IPS DF 6.9 (cell line): Measurements from ENCODE around the gene LTB4R.

Experiments
- DNase-seq: peaks from one replicate; pipeline ENCODE4 v3.0.0-alpha.2; 2013; ENCODE audit warnings: low read depth, low spot score
- H3K27ac ChIP-seq: one replicate; pipeline ENCODE4 v1.5.1; 2013; ENCODE audit warnings: low read length, control low read depth
- H3K27me3 ChIP-seq: 2 replicates; pipeline ENCODE4 v1.6.1; 2013; ENCODE audit warnings: mild to moderate bottlenecking, low read length; ENCODE audit not compliant: control insufficient read depth, insufficient read depth
- H3K36me3 ChIP-seq: 2 replicates; pipeline ENCODE4 v1.6.1; 2013; ENCODE audit warnings: low read length; ENCODE audit not compliant: control insufficient read depth, insufficient read depth
- H3K4me1 ChIP-seq: 2 replicates; pipeline ENCODE4 v1.6.1; 2013; ENCODE audit warnings: low read length; ENCODE audit not compliant: control insufficient read depth, insufficient read depth
- H3K4me3 ChIP-seq: 2 replicates; pipeline ENCODE4 v1.5.1; 2013; ENCODE audit warnings: mild to moderate bottlenecking, low read length
- H3K9me3 ChIP-seq: 2 replicates; pipeline ENCODE4 v1.6.1; 2013; ENCODE audit warnings: low read length, inconsistent platforms; ENCODE audit not compliant: control insufficient read depth, insufficient read depth
- WGBS: extraction: QIAGEN DNeasy Blood & Tissue Kit; methylation state at CpG from one replicate; pipeline ENCODE4 v1.1.7; 2013; ENCODE audit warnings: mixed read lengths, missing lambda C conversion rate; ENCODE audit not compliant: insufficient read length, insufficient coverage; 5-methylcytosine and 5-hydroxymethylcytosine counted together

Gene LTB4R, protein sequence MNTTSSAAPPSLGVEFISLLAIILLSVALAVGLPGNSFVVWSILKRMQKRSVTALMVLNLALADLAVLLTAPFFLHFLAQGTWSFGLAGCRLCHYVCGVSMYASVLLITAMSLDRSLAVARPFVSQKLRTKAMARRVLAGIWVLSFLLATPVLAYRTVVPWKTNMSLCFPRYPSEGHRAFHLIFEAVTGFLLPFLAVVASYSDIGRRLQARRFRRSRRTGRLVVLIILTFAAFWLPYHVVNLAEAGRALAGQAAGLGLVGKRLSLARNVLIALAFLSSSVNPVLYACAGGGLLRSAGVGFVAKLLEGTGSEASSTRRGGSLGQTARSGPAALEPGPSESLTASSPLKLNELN

DNA sequence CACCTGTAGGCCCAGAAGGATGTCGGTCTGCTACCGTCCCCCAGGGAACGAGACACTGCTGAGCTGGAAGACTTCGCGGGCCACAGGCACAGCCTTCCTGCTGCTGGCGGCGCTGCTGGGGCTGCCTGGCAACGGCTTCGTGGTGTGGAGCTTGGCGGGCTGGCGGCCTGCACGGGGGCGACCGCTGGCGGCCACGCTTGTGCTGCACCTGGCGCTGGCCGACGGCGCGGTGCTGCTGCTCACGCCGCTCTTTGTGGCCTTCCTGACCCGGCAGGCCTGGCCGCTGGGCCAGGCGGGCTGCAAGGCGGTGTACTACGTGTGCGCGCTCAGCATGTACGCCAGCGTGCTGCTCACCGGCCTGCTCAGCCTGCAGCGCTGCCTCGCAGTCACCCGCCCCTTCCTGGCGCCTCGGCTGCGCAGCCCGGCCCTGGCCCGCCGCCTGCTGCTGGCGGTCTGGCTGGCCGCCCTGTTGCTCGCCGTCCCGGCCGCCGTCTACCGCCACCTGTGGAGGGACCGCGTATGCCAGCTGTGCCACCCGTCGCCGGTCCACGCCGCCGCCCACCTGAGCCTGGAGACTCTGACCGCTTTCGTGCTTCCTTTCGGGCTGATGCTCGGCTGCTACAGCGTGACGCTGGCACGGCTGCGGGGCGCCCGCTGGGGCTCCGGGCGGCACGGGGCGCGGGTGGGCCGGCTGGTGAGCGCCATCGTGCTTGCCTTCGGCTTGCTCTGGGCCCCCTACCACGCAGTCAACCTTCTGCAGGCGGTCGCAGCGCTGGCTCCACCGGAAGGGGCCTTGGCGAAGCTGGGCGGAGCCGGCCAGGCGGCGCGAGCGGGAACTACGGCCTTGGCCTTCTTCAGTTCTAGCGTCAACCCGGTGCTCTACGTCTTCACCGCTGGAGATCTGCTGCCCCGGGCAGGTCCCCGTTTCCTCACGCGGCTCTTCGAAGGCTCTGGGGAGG, at the start of gene LTB4R:
Gene LTB4R, plus strand, starts transcription at position 857 of the 959 bp plus-strand sequence. CDS start 4,150 bp downstream, outside the sequence.
- no CpG with 5 or more reads among the region's 99 CpGs for WGBS
- Histone ChIP-seq H3K9me3 (no peaks in the 10 kb centered on the region), H3K27ac (no peak within 1 kb of the TSS), H3K36me3 (peaks cover 7% of the 10 kb centered on the region; the same call in 1 of the 2 replicates), H3K4me1 (peaks cover 4% of the 10 kb centered on the region; the same call in 1 of the 2 replicates), H3K27me3 (no peaks in the 10 kb centered on the region), H3K4me3 (peak within 1 kb of the TSS; percentile 45)
- no peak for DNase-seq

DNA sequence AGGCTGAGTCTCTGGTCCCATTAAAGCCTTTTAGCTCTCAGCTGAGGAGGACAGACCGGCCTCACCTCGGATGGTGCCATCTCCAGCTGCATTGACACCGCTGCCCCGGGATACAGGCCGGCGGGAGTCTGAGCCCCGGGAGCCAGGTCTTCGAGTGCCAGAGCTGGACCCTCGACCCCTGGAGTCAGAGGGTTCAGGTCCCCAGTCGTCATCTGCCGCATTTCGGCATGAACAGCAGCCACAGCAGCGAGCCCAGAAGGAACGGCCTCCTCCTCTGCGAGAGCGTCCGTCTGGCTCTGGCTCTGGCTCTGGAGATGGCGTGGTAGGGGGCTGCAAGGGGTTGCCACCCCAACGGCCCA, 49.4 kb upstream of the LTB4R start:
- no peak for DNase-seq
- WGBS: no CpG with 5 or more reads among the region's 19 CpGs
- no peak overlapping the region for H3K27ac ChIP-seq

DNA sequence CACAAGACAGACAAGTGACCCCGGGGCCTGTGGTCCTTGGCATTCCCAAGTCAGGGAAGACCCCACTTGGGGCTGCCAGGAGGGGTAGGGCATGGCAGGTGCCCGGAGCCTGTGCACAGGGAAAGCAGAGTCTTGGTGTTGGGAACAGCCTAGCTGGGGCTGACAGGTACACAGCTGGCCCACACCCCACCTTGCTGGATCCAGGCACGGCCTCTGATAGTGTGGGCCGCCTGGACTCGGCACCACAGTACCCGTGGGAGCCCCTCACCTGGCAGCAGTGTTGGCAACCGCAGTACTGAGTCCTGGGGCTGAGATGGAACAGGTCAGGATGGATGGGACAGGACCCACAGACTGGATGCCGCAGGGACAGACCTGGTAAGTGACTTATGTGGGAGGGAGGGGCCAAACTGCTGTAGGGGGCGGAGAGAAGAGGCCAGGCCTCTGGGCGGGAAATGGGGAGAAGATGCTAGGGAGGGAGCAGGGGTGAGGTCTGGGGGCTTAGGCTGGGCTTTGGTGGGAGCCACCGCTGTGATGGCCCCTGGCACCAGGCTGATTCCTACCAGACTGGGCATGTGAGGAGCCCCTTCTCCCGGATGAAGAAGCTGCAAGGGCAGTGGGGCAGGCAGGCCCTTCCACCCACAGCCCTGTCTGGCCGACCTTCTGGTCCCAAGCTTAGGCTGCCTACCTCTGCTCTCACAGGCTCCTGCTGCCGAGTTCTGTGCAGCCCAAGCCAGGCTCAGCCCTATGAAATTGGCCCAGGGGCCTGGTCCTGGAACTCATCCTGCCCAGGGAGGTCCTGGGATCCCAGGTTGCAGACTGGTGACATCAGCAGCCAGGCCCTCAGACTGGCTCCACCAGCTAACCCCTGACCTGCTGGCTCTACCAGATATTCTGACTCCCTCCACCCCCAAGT, 48.2 kb upstream of the LTB4R start, which contains the start of gene TGM1:
Gene TGM1, minus strand, starts transcription at position 357 of the 913 bp plus-strand sequence. CDS start 825 bp downstream, outside the sequence.
- no peak within 1 kb of the TSS for H3K4me3 ChIP-seq
- no peaks in the 10 kb centered on the region for H3K4me1 ChIP-seq
- no peaks in the 10 kb centered on the region for H3K9me3 ChIP-seq
- no peaks in the 10 kb centered on the region for H3K27me3 ChIP-seq
- no peak within 1 kb of the TSS for H3K27ac ChIP-seq
- peaks cover 4% of the 10 kb centered on the region; the same call in 1 of the 2 replicates for H3K36me3 ChIP-seq
- WGBS: no CpG with 5 or more reads among the region's 14 CpGs
- no peak for DNase-seq

More for the DNA sequence above, 49.4 kb upstream of the LTB4R start:
- peaks cover 4% of the 10 kb centered on the region; the same call in 1 of the 2 replicates for H3K36me3 ChIP-seq
- no peaks in the 10 kb centered on the region for H3K9me3 ChIP-seq
- H3K4me3 ChIP-seq: no peak overlapping the region
- no peaks in the 10 kb centered on the region for H3K4me1 ChIP-seq
- H3K27me3 ChIP-seq: no peaks in the 10 kb centered on the region

DNA sequence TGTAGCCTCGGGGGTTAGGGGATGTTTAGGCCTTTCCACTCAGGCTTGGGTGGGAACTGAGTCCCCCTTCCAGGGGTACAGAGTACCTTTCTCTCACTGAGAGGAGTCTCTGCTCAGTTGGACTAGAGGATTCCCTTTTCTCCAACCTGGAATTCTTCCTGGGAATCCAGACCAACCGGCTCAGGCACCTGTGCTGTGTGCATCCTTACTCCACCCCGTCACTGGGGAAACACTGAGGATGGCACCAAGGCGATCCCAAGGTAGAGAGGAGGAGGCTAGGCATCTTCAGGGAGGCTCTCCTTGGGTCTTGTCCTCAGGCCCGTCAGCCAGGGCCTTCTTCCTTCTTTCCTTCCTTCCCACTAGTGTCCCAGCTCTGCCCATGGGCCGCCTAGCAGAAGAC, 47.5 kb upstream of the LTB4R start:
- DNase-seq: no peak
- no peaks in the 10 kb centered on the region for H3K4me1 ChIP-seq
- peaks cover 4% of the 10 kb centered on the region; the same call in 1 of the 2 replicates for H3K36me3 ChIP-seq
- WGBS: no CpG with 5 or more reads among the region's 6 CpGs
- no peak overlapping the region for H3K27ac ChIP-seq
- no peaks in the 10 kb centered on the region for H3K9me3 ChIP-seq
- no peaks in the 10 kb centered on the region for H3K27me3 ChIP-seq
- H3K4me3 ChIP-seq: no peak overlapping the region

DNA sequence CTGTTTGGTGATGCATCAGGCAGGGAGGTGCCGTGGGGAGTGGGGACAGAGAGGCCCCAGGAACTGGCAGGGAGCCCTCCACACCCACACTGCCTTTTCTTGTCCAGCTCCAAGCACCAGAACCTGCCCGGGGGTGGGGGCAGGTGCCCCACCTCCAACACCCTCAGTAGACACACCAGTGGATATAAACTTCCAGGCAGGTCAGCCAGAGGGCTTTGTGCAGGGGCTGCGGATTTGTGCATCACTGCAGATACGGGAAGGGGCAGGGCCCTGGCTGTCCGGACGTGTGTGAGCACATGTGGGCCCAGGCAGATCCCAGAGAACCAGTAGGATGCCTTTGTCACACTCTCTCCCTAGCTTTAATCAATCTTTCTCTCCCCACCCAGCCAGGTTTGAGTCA, 47.0 kb upstream of the LTB4R start:
- H3K27ac ChIP-seq: no peak overlapping the region
- H3K9me3 ChIP-seq: no peaks in the 10 kb centered on the region
- no CpG with 5 or more reads among the region's 6 CpGs for WGBS
- H3K36me3 ChIP-seq: peaks cover 4% of the 10 kb centered on the region; the same call in 1 of the 2 replicates
- no peaks in the 10 kb centered on the region for H3K27me3 ChIP-seq
- no peak overlapping the region for H3K4me3 ChIP-seq
- DNase-seq: no peak
- H3K4me1 ChIP-seq: no peaks in the 10 kb centered on the region

DNA sequence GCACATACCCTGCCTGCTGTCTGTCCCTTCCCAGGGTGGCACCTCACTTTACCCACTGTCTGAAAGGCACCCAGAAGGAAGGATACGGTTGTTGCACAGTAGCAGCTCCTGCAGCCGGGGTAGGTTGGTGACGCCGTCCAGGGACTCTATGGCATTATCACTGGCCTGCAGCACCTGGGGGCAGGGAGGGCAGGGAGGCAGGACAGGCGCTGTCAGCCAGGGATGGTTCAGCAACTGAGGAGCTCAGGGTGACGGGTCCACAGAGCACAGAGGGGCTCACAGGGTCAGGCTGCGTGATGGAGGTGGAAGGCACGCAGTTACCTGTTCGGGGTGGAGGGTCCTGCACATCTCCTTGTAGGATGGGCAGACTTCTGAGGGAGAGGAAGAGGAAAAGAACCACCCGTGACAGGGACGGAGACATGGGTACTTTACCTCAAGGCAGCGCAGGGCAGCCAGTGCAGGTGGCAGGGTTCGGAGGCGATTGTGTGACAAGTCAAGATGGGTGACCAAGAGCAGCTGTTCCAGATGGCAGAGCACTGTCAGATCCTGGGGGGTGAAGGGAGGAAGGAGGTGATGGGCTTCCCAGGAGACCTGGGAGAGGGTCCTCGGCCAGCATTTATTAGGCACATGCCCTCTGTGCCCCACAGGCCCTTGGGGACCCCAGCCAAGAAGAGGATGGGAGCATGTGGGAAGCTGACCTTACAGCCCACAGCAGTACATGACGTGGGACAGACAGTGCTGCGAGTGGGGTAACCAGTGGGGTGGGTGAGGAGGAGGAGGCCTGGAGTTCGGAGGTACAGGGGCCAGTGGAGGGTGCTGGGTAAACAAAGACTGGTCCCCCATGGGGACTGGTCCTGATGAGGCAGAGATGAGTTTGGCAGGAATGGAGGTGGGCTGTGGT, 44.7 kb upstream of the LTB4R start:
- Histone ChIP-seq H3K9me3 (no peaks in the 10 kb centered on the region), H3K4me3 (no peak overlapping the region), H3K36me3 (peaks cover 4% of the 10 kb centered on the region; the same call in 1 of the 2 replicates), H3K27ac (no peak overlapping the region), H3K4me1 (no peaks in the 10 kb centered on the region), H3K27me3 (no peaks in the 10 kb centered on the region)
- no CpG with 5 or more reads among the region's 18 CpGs for WGBS
- DNase-seq: no peak

DNA sequence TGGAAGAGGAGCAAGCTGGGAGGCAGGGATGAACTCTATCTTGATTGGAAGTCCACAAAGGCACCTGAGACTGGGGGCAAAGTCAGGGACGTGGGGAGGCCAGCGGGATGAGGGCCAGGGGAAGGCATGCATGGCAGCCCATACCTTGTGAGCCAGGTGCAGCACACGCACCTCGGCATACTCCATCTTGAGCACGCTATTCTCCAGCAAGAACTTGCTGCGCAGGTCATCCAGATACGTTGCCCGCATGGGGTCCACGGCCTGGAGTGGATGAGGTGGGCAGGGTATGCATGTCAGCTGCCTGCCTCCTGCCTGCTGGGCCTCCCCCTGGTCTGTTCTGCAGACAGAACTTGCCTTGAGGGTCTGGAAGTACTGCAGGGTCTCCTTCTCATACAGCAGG, 43.8 kb upstream of the LTB4R start:
- DNase-seq: no peak
- H3K4me1 ChIP-seq: no peaks in the 10 kb centered on the region
- no peak overlapping the region for H3K27ac ChIP-seq
- H3K27me3 ChIP-seq: no peaks in the 10 kb centered on the region
- no peak overlapping the region for H3K4me3 ChIP-seq
- H3K9me3 ChIP-seq: no peaks in the 10 kb centered on the region
- H3K36me3 ChIP-seq: peaks cover 4% of the 10 kb centered on the region; the same call in 1 of the 2 replicates
- no CpG with 5 or more reads among the region's 9 CpGs for WGBS

DNA sequence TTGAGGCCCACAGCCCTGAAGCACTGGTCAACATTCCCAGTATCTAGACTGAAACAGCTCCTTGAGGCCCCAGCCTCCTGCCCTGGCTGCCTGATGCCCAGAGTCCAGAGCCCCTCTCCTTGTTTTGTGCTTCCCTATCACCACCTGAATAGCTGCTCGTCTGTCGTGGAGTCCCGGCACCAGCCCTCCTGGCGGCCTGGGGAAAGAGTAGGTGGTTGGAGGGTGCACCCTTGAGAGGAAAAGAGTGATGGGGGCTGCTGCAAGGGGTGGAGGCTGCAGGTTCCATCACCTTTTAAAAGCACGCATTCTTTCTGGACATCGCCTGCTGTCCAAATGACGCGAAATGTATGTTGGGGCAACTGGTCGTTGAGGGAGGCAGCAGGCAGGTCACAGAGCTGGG, 43.1 kb upstream of the LTB4R start:
- no peaks in the 10 kb centered on the region for H3K9me3 ChIP-seq
- no CpG with 5 or more reads among the region's 9 CpGs for WGBS
- H3K4me1 ChIP-seq: no peaks in the 10 kb centered on the region
- H3K36me3 ChIP-seq: peaks cover 4% of the 10 kb centered on the region; the same call in 1 of the 2 replicates
- H3K4me3 ChIP-seq: no peak overlapping the region
- no peak for DNase-seq
- H3K27me3 ChIP-seq: no peaks in the 10 kb centered on the region
- no peak overlapping the region for H3K27ac ChIP-seq

DNA sequence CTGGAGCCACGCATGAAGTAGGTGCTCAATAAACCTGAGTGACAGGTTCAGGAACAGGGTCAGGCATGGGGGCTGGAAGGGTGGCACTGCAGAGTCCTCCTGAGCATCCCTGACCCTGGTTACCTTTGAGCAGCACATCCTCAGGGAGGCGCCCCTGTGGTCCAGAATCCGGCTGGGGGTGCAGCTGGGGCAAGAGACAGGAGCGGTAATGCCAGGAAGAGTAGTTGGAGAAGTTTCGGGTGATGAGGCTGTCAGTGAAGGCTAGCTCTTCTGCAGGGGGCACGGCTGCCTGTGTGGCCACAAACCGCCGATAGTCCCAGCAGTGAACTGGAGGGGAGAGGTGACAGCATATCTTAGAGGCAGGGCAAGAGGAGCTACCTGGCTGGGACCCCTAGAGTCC, 41.9 kb upstream of the LTB4R start:
- no peaks in the 10 kb centered on the region for H3K9me3 ChIP-seq
- no peaks in the 10 kb centered on the region for H3K27me3 ChIP-seq
- peaks cover 4% of the 10 kb centered on the region; the same call in 1 of the 2 replicates for H3K36me3 ChIP-seq
- DNase-seq: no peak
- no peak overlapping the region for H3K4me3 ChIP-seq
- H3K4me1 ChIP-seq: no peaks in the 10 kb centered on the region
- WGBS: no CpG with 5 or more reads among the region's 8 CpGs
- H3K27ac ChIP-seq: no peak overlapping the region
